SU-DHL-6 (cell line): Measurements from ENCODE around the gene SLC9A3.

Source experiments
- EZH2phosphoT487 ChIP-seq: fragments of 200-600 bp; sonication (generic), shearing (Covaris generic); conservative IDR thresholded peaks from 2 replicates; pipeline ENCODE4 v1.6.1; 2018; ENCODE audit warnings: mild to moderate bottlenecking, antibody characterized with exemption, low read length, moderate library complexity, mixed read lengths
- TF ChIP-seq, protein P1 (sequence below): fragments of 200-600 bp; sonication (generic); IDR thresholded peaks from one replicate; pipeline ENCODE4 v1.5.1; 2017; ENCODE audit warnings: antibody characterized with exemption, mild to moderate bottlenecking, low read length, moderate library complexity; ENCODE audit not compliant: insufficient read depth, poor library complexity, severe bottlenecking

- TF ChIP-seq, protein P1, sequence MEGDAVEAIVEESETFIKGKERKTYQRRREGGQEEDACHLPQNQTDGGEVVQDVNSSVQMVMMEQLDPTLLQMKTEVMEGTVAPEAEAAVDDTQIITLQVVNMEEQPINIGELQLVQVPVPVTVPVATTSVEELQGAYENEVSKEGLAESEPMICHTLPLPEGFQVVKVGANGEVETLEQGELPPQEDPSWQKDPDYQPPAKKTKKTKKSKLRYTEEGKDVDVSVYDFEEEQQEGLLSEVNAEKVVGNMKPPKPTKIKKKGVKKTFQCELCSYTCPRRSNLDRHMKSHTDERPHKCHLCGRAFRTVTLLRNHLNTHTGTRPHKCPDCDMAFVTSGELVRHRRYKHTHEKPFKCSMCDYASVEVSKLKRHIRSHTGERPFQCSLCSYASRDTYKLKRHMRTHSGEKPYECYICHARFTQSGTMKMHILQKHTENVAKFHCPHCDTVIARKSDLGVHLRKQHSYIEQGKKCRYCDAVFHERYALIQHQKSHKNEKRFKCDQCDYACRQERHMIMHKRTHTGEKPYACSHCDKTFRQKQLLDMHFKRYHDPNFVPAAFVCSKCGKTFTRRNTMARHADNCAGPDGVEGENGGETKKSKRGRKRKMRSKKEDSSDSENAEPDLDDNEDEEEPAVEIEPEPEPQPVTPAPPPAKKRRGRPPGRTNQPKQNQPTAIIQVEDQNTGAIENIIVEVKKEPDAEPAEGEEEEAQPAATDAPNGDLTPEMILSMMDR = no peak
- no peak for TF ChIP-seq EZH2phosphoT487
Observed at GRCh38 chr5:524973-525761, 918 bp upstream of the SLC9A3 start.
